NB4 (cell line): ENCODE data around the gene UBFD1.

Experiments
- DNase-seq: peaks from one replicate; pipeline ENCODE4 v3.0.0; 2010; ENCODE audit warnings: low read depth
- H3K4me3 ChIP-seq: one replicate; pipeline ENCODE4 v1.5.1; 2011; ENCODE audit warnings: mild to moderate bottlenecking, low read depth, low read length, moderate library complexity
- CTCF ChIP-seq: IDR thresholded peaks from one replicate; pipeline ENCODE4 v1.5.1; 2012; ENCODE audit warnings: low read depth, low read length
- MAX ChIP-seq: IDR thresholded peaks from 2 replicates; pipeline ENCODE4 v1.6.1; 2011; ENCODE audit warnings: low read depth, low read length
- MYC ChIP-seq: IDR thresholded peaks from 2 replicates; pipeline ENCODE4 v1.6.1; 2011; ENCODE audit warnings: low read depth, low read length
- POLR2A ChIP-seq: IDR thresholded peaks from 2 replicates; pipeline ENCODE4 v1.6.1; 2011; ENCODE audit warnings: mild to moderate bottlenecking; ENCODE audit not compliant: insufficient read length; ENCODE audit errors: extremely low read depth

The UBFD1 gene

DNA sequence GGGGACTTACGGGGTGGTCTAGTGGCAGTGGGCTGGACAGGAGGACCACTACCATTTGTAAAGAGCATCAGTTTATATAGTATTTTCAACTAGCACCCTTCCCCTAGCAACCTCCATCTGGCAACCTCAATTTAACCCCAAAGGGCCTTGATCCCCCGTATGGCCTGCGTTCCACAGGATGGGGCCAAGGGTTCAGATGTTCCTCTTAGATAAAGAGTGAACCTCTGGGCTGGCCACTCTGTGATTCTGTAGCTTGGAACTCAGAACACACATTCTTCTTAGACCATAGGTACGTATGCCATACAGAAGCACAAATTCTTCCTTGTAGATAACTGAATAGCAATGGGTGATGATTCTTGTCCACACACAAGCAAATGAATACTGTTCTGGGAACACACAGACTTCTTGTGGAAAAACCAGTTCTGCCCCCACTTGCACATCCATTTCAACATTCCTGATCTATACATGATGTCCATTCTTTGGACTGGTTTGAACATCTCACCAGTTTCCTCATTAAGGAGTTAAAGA is 45.3 kb upstream of the UBFD1 start:
- no peak overlapping the region for H3K4me3 ChIP-seq
- TF ChIP-seq MYC (no peak), POLR2A (no peak), CTCF (no peak)
- no peak for DNase-seq

GRCh38 chr16:23514381-23515152 is 43.0 kb upstream of the UBFD1 start:
- no peak for DNase-seq

GRCh38 chr16:23515881-23516280 is 41.6 kb upstream of the UBFD1 start:
- TF ChIP-seq POLR2A: no peak
- TF ChIP-seq MYC: no peak
- TF ChIP-seq CTCF: no peak
- TF ChIP-seq MAX: no peak
- no peak for DNase-seq
- H3K4me3 ChIP-seq: no peak overlapping the region

More at GRCh38 chr16:23514381-23515152, 43.0 kb upstream of the UBFD1 start:
- H3K4me3 ChIP-seq: no peak overlapping the region
- TF ChIP-seq MYC (no peak), MAX (no peak), POLR2A (no peak), CTCF (no peak)

DNA sequence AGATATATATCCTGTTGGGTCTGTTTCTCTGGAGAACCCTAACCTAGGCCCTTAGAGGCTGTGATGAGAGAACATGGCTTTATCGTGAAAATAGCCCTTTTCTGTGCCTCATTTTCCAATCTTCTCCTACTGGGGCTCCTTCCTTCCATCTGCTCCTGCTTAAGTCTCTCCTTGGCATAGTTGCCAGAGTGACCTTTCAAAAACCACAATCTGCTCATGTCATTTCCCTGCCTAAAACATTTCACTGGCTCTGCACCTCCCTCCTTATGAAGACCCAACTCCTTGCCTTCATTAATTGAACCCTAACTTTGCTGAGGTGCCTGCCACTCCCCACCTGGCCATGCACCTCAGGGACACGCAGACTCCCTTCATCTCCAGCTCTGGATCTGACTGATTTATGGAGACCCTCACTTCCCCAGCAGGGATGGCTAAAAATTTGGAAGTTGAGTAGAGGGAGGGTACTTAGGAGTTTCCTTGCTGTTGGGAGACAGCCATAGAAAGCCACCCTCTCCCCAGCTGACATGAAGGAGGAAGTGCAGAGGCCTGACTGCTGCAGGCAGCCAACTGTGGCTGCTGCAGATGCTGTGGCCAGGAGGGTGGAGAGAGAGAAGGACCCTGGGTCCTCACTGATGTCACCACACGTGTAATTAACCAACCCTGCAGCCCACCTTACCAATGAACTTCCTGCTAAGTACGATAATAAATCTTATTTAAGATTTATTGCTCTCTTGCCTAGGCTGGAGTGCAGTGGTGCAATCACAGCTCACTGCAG is 41.0 kb upstream of the UBFD1 start:
- peak; percentile 82 for DNase-seq

DNA sequence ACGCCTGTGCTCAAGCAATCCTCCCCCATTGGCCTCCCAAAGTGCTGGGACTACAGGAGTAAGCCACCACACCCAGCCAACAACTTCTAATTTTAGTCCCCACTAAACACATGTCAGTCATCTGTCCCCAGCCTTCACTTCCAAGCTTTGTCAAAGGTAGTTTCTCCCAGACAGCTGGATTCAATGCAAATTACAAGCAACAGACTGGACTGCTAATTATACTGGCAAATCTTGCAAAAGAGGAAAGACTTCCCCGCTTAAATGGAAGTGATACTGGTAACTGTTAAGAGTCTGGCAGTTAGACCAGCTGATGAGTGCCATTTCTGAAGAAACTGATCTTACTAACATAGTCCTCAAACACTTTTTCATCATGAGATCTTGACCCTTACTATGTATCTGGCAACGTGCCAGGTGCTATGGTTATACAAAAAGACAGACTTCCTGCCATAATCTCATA is 39.1 kb upstream of the UBFD1 start:
- no peak for TF ChIP-seq CTCF
- no peak for TF ChIP-seq POLR2A
- no peak for TF ChIP-seq MAX
- no peak for TF ChIP-seq MYC
- peak; percentile 82 for DNase-seq

More for the DNA sequence above, 41.0 kb upstream of the UBFD1 start:
- no peak overlapping the region for H3K4me3 ChIP-seq
- TF ChIP-seq MYC: no peak
- 0 out of 2 replicates have a peak, but pooled peaks have one; percentile 23 for TF ChIP-seq MAX

DNA sequence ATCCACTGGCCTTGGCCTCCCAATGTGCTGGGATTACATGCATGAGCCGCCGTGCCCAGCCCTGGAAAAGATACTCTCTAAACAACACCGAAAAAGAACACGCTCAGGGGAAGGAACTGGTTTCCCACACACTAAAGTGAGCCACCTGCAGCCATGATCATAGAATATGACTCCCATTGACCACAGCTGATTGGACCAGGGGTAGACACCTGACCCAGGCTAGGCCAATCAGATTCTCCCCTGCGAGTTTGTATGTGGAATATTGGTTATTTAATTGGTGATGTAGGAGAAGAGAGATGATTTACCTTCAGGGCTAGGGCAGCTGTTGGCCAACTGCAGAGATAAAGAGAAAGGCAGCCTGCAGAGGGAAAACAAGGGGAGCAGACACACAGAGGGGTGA is 38.2 kb upstream of the UBFD1 start:
- H3K4me3 ChIP-seq: no peak overlapping the region
- DNase-seq: peak; percentile 26
- no peak for TF ChIP-seq MAX
- no peak for TF ChIP-seq CTCF
- TF ChIP-seq POLR2A: no peak
- TF ChIP-seq MYC: no peak

More for the DNA sequence above, 39.1 kb upstream of the UBFD1 start:
- H3K4me3 ChIP-seq: no peak overlapping the region
